Breast epithelium (tissue), 3 donors: ENCODE results near the gene METTL23.
"Not testable (repeated sequence)": the region's sequence is repeated elsewhere in the genome, so short reads cannot be mapped to it uniquely, and the experiment has no call there.

Experiments
- CTCF ChIP-seq, 3 donors: fragments of 450-650 bp; IDR thresholded peaks; one replicate each; pipeline ENCODE4 v1.5.1; 2016 to 2017; ENCODE audit warnings: antibody characterized with exemption in 3 of 3, mild to moderate bottlenecking in 3 of 3, moderate library complexity in 3 of 3
- POLR2A ChIP-seq: fragments of 450-650 bp; IDR thresholded peaks from one replicate; pipeline ENCODE4 v1.6.1; 2016; ENCODE audit warnings: antibody characterized with exemption, mild to moderate bottlenecking, moderate library complexity

- TF ChIP-seq POLR2A; CTCF (IDR thresholded peaks at IDR 0.05): not testable (repeated sequence)
Observed at GRCh38 chr17:76739568-76740115, 13.0 kb downstream of the METTL23 start.
